Activated gamma-delta T cell (primary cell): Measurements from ENCODE around the gene SFRP5.

ENCODE experiments used
- DNase-seq: peaks from one replicate; lab custom pipeline; 2025; lab: John Stamatoyannopoulos, UW

SFRP5 gene

GRCh38 chr10:97765201-97765600 lies 6.6 kb downstream of the SFRP5 start:
- no peak for DNase-seq

GRCh38 chr10:97764519-97764931 lies 7.3 kb downstream of the SFRP5 start:
- no peak for DNase-seq

- no peak for DNase-seq
These were observed 7.9 kb downstream of the SFRP5 start for GRCh38 chr10:97763947-97764346.

DNA sequence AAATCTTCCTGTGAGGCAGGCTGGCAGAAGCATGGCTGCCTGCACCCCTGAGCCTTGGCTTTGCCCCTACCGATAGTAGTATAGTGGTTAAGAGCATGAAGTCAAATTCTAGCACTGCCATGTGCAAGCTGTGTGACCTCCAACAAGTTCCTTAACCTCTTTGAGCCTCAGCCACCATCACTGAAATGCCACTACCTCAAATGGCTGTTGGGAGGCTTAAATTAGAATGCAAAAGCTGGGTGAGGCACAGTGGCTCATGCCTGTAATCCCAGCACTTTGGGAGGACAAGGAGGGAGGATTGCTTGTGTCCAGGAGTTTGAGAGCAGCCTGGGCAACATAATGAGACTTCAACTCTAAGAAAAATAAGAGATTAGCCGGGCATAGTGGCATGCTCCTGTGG lies 8.4 kb downstream of the SFRP5 start:
- no peak for DNase-seq

DNA sequence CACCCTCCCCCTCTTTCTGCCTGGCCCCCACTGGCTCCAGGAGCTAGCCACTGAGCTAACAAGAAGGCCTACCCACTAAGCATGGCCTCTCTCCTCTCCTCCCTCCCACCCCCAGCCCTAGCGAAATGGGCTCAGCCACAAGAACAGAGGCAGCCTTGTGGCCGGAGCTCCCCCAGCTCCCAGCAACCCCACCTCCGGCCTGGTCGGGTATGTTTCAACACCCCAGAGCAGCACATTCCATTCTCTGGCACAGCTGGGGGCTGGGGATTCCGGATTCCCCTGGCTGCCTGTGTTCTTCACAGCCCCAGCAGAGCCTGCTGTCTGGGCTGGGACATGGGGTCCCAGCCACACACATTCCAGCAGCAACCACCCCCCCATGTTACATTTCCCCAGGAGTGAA lies 9.0 kb downstream of the SFRP5 start:
- DNase-seq = no peak

GRCh38 chr10:97762056-97762455 lies 9.7 kb downstream of the SFRP5 start:
- no peak for DNase-seq

- no peak for DNase-seq
These were observed 10.4 kb downstream of the SFRP5 start for GRCh38 chr10:97761331-97761865.

DNA sequence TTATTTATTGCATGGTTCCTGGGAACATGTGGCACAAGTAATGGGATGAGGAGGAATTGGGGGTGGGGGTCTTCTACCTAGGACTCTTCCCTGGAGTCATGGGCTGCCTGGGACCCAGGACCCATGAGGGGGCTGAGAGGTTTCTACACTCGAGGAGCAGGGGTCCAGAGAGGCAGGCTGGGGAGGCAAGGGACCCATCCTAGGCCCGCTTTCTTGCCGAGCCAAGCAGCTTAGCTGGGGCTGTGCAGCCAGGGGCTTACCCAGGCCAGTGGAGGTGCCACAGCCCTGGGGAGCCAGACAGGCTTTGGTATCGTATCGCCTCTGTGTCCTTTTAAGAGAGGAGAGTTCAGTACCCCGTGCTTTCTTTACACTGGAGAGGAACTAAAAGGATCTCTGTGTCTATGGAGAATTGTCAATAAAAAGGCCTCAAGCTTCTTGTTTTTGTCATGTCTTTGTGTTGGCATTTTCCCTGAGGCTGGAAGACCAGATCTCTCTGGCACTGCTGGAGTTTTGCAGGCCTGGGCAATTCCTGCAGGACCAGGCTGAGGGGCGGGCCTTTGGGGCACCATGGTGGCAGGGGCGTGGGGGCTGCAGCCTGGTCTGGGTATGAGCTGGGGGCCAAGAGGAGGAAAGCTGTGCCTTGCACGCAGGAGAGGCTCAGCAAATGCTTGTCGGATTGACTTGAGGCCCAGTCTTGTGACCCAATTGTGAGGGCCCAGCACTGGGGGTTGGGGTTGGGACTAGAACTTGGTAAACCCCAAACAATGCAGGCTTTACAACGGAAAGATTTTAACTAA lies 11.1 kb downstream of the SFRP5 start:
- no peak for DNase-seq

DNA sequence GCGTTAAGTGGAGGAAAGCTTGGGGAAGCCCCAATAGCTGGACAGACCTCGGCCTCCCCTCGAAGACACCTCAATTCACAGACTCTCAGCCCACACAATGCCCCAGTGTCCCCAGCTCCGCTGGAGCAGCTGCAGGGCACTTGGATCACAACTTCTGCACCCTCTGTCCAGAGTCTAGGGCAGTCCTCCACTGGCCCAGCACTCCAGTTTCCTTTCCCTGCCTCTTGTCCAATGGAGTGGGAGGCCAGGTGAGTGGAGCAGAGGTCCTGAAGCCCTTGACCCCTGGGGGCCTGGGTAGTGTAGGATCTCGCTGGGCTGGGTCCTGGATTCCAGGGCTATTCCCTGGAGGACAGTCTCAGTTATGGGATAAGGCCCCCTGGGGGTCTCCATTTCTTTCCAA lies 11.9 kb downstream of the SFRP5 start:
- DNase-seq = no peak

GRCh38 chr10:97759158-97759887 lies 12.5 kb downstream of the SFRP5 start:
- DNase-seq = no peak

DNA sequence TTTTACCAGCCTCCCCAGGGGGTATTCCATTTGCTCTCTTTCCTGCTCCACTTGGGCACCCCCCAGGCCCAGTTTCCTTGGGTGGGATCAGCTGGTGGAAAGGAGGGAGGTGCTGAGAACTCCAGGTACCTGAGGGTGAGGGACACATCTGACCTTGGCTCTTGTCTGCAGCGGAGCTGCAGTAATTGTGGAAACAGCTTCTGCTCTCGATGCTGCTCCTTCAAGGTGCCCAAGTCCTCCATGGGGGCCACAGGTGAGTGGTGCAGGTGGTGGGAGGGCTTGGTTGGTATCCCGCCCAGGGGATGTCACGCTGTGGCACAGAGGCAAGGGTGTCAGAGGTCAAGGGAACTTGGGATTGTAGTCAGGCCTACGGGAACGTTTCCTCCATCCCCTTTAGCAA lies 14.3 kb downstream of the SFRP5 start:
- no peak for DNase-seq

DNA sequence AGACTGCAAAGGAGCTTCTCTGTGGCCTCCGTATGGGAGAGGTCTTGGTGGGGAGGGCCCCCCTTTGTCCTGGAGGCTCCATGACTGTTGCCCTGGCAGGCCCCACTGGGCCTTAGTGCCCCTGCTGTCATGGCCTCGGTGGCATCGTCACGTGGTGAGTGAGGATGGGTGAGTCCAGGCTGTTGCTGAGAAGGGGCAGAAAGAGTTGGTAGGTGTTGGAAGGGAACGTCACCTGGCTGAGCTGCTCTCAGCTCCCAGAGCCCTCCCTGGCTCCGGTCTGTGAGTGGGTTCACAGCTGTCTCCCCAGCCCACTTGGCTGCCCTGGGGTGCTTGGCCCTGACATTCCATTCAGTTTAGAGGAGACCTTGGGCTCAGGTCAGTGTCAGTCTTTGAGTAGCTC lies 16.1 kb downstream of the SFRP5 start:
- DNase-seq = no peak

GRCh38 chr10:97754726-97755125 lies 17.1 kb downstream of the SFRP5 start:
- DNase-seq = no peak

DNA sequence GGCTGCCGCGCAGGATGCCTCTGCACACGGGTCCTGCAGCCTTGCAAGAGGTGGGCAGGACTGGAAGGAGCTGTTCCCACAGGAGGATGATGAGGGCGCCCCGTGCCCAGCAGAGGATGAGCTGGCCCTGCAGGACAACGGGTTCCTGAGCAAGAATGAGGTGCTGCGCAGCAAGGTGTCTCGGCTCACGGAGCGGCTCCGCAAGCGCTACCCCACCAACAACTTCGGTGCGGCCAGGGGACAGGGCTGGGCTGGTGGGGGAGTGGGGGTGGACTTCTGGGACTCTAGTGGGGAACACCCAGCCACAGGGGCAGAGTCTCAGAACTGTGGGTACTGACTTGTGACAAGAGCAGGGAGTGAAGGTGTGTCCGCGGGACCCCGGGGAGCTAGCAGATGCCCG lies 18.8 kb downstream of the SFRP5 start:
- DNase-seq = no peak

DNA sequence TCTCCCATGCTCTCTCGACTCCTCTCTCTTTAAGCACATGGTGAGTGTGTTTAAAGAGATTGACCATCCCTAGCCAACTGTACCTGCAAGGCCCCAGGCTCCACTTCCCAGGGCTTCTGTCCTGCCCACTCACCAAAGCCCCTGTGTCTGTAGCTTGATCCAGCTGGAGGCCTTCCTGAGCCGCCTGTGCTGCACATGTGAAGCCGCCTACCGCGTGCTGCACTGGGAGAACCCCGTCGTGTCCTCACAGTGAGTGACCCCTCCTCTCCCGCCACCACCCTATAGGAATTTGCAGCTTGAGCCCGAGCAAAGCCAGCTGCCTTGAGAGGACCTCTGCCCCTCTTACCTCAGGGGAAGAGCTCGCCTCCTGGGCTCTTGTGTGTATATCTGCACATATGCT lies 23.7 kb downstream of the SFRP5 start:
- DNase-seq = no peak

GRCh38 chr10:97747573-97747972 lies 24.2 kb downstream of the SFRP5 start:
- DNase-seq = no peak

DNA sequence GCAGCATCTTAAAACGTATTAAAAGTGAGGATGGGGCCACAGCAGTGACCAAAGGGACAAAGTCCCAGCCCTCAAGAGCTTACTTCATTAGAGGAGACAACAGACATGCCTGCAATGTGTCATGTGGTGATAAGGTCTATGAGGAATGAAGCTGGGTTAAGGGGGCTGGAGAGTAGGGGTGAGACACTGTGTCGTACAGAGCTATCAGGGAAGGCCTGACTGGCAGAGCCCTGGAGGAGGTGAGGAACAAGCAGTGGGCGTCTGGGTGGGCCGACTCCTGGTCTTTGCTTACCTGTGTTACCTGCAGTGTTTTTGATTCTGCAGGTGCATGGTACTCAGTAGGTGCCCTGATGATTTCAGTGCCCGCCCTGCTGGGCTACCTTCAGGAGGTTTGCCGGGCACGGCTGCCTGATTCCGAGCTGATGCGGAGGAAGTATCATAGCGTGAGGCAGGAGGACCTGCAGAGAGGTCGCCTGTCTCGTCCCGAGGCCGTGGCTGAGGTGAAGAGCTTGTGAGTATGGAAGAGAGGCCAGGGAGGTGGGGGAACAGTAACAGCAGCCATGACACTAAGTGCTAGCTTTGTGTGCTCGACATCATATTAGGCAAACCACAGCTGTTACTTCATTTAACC lies 27.3 kb downstream of the SFRP5 start:
- DNase-seq = no peak

- no peak for DNase-seq
These were observed 28.4 kb downstream of the SFRP5 start for GRCh38 chr10:97743169-97743943.

DNA sequence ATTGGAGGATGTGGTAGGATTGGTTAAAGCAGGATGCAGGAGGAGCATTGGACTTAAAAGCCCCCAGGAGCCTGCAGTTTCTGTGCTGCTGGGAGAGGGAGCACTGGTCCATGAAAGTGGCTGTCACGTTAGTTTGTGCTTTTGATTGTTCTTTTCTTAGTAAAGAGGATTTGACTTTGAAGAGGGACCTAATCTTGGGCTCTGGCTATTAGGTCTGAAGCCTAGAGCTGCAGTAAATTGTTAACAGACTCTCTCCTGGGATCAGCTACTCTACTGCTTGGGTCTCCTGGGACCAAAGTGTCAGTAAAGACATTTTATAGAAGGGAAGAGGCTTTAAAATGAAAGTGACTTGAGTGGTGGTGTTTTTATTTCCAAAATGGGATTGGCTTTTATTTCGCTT lies 31.2 kb downstream of the SFRP5 start:
- DNase-seq = no peak

GRCh38 chr10:97738616-97739015 lies 33.2 kb downstream of the SFRP5 start:
- no peak for DNase-seq

DNA sequence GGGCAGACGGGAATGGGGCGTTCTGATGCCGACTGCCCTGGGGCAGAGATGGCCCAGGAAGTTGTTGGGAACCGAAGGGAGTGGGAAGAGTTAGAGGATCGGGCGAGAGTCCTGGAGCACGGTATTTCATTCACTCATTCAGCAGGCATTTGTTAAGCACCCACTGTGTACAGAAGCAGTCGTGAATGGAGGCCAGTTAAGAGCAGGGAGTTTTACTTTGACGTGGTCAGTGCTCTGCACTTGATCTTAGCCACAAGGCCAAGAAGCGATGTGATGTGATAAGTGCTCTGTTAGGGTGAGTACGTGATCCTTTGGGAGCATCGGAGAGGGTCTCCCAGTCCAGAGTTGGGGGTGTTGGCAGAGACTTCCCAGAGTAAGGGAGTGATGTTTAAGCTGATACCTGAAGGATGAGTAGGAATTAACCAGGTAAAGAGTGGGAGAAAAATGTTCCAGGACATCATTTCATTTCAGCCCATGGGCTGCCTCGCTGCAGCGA lies 34.0 kb downstream of the SFRP5 start:
- no peak for DNase-seq
